GM21528 (cell line): Measurements from ENCODE around the gene MMS22L.

Experiments used
- ATAC-seq: cut with Tn5 transposase; IDR thresholded peaks from one replicate; pipeline ENCODE4 v1.9.1; 2021; ENCODE audit warnings: mild to moderate bottlenecking, moderate library complexity; ENCODE audit not compliant: unreplicated experiment, low FRiP score

MMS22L gene

GRCh38 chr6:97147421-97147820 lies 135.6 kb downstream of the MMS22L start:
- ATAC-seq, result no peak

DNA sequence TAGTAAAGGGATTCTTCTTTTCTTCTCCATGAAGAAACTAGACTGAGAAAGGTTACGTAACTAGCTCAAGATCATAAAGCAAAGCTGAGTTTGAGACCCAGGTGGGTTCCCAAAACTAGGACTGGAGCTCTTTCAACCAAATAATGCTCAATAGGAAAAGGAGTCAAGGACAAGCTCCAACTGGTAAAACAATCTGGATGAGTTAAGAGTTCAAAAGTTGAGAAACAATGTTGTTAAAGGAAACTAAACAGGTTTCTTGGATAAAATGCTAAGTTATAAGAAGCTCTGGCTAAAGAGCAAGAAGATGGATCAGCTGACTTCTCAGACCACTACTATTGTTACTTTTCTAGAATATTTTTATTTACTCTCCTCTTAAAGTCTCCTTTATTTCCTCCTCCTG lies 137.3 kb downstream of the MMS22L start:
- no peak for ATAC-seq

DNA sequence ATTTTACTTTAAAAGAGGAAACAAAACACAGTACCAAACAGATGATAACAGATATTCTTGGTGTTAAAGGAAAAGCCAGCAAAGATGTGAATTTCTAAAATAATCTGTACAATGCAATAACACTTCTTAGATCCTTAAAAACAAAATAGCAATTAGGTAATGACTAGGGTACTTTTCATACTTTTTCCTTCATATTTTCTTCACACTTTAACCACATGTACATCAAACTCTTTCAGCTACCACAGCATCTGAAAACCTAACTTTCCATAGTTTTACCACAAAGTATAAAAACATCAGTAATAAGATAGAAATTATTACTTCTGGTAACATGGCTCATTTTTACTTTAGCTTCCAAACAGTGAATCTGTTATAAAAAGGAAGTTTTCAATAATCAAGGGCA lies 141.3 kb downstream of the MMS22L start:
- no peak for ATAC-seq

- no peak for ATAC-seq
These were observed 144.4 kb downstream of the MMS22L start for GRCh38 chr6:97138581-97138980.

DNA sequence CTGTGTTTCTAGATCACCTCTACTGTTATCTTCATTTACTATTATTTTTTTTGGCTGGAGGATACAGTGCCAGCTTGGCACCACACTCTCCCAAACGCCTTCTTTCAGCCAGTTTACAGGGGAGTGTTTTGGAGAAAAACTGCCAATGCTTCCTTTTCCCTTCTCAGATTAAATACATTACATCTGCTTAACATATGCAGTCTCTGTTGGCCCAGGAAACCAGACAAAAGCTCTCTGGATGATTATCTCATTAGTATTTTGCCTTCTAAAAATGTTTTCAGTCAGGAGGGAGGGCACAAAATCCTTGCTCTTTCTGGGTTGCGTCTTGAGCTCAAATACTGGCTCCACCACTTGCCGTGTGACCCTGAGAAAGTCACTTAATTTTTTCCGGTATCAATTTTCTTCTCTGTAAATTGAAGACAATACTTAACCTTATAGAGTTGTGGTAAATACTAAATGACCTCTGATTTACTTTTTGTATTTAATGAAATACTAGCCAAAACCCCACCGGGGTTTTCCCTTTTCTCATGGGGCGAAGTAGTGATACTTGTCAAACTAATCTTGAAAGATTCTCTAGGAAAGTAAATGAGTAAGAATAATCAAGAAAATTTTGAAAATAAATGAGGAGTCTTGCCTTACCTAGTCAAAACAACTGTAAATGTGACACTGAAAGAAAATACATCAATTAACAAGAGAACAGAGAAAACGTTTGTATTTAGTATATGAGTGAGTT lies 146.2 kb downstream of the MMS22L start:
- no peak for ATAC-seq

DNA sequence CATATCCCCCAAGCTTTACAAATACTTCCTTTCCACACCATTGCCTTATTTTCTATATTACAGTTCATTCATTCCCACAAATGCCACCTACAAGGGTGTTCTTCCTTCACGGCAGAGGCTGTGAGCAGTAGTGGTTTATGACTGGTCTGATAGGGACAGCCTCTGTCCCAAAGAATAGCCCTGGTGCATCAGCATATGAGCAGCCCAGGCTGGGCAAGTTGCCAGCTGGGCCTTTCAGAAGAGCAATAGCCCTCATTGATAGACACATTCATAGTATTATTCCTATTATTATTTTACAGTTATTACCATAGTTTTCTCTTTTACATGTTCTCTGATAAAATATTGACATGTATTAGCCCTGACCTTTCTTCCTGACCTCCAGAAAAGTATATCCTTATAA lies 149.9 kb downstream of the MMS22L start:
- ATAC-seq, result no peak

GRCh38 chr6:97129106-97129505 lies 153.9 kb downstream of the MMS22L start:
- no peak for ATAC-seq

DNA sequence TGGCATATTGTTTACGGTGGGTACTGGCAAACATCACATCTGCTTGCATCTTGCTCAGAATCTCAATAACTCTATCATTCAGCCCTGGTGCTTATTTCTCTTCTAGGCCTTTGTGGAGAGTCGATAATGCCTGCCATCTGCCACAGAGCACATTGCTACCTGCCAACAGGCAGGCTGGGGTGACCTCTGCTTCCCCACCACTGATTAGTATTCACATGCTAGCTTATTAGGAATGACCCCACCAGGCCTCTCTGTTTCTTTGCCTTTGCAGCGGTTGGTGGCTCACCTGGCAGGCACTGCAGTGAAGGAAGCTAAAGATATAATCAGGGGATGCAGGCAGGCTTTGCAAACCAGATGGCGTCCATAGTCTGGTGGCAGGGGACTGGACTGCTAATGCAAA lies 154.5 kb downstream of the MMS22L start:
- no peak for ATAC-seq

- no peak for ATAC-seq
These were observed 159.4 kb downstream of the MMS22L start for GRCh38 chr6:97123652-97124051.

- ATAC-seq, result no peak
These were observed 159.9 kb downstream of the MMS22L start for GRCh38 chr6:97123112-97123511.

DNA sequence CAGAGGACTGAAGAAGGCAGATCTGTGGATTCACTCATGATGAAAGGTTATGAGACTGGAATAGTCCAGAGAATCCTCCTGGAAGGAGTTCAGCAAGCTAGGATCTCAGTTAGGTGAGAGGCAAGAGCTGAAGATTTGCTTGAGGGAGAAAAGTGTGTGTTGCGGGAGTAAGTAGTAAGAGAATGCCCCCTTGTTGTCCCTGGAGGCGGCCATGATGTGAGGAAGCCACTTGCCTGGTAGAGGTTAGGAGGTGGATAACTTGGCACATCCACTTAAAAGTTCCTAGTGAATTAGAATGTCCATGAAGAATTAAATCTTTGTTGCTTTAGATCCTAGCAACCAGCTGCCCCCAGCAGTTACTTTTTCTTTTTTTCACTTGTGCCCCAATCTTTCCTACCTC lies 162.5 kb downstream of the MMS22L start:
- no peak for ATAC-seq

- no peak for ATAC-seq
These were observed 168.4 kb downstream of the MMS22L start for GRCh38 chr6:97114645-97115044.

DNA sequence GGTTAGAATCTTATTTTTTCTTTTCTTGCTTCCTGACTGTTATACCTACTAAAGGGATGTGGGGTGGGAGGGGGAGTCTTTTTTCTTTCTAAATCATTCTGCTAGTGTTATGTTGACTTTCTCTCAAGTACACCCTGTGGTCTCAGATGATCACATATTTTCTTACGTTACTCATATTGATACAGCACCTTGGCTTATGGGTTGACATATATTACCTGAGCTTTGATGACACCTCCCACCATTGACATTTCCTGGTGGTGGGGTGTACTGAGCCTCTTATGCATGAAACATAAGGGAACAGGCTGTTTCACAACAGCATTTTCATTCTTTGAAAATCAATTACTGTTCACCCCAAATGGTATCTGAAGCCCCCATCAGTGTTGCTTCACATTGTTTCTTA lies 169.8 kb downstream of the MMS22L start:
- ATAC-seq, result no peak

DNA sequence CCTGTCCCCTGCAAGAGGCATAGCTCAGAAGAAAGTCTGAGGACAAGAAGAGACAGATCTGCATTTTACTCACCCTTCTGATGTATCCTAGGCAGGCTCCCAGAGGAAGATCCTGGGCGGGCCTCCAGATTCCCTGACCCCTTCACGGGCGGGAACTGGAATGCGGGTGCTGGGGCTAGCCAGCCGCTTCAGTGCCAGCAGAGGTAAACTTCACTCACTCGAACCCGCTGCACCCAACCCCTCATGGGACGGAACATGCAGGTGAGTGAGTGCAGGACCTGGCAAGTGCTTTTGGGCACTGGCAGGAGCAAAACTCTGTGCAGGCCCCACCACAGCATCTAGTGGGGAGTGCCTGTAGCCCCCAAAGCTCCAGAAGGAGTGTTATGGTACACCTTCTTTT lies 171.8 kb downstream of the MMS22L start:
- no peak for ATAC-seq

GRCh38 chr6:97110626-97111025 lies 172.4 kb downstream of the MMS22L start:
- no peak for ATAC-seq

- ATAC-seq, result no peak
These were observed 172.9 kb downstream of the MMS22L start for GRCh38 chr6:97110149-97110548.

DNA sequence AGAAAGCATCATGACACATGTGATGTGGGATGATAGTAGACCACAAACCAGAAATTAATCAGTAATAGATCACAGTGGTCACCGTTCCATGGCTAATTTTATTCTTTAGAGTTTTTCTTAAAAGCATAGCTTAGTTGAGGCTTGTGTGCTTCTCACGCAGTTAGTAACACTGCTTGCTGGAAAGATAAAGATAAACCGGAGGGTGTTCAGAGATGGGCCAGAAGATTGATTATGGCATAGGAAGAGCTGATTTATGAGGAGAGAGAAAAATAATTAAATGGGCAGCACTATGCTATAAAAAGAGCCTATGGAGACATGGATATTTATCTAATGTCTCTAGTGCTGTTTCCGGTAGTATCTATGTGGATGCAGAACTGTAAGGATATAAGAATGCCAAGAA lies 173.6 kb downstream of the MMS22L start:
- no peak for ATAC-seq

- ATAC-seq, result no peak
These were observed 180.7 kb downstream of the MMS22L start for GRCh38 chr6:97102145-97102790.

GRCh38 chr6:97100696-97101095 lies 182.3 kb downstream of the MMS22L start:
- ATAC-seq, result no peak

GRCh38 chr6:97097068-97098047 lies 185.7 kb downstream of the MMS22L start:
- ATAC-seq, result no peak

- ATAC-seq, result no peak
These were observed 187.6 kb downstream of the MMS22L start for GRCh38 chr6:97095311-97095850.
